HFFc6 (cell line): ENCODE measurements around the gene PTDSS2. TPM values are rescaled to one million over a fixed set of nuclear protein-coding genes. Genes with fewer than 3 reads are reported as not detected.

Source experiments
- DNase-seq: peaks from one replicate; pipeline ENCODE4 v3.0.0-alpha.2; 2018
- H3K27ac Mint-ChIP-seq: 2 replicates; pipeline ENCODE4 v1.8.0; 2020; ENCODE audit warnings: mild to moderate bottlenecking, mixed read lengths
- H3K27me3 Mint-ChIP-seq: 2 replicates; pipeline ENCODE4 v1.8.0; 2021; ENCODE audit warnings: mild to moderate bottlenecking, moderate library complexity, mixed read lengths; ENCODE audit not compliant: insufficient read depth
- H3K36me3 Mint-ChIP-seq: 2 replicates; pipeline ENCODE4 v1.8.0; 2021; ENCODE audit warnings: low read depth, mixed read lengths
- H3K4me1 Mint-ChIP-seq: 2 replicates; pipeline ENCODE4 v1.8.0; 2020; ENCODE audit warnings: low read depth, mixed read lengths
- H3K4me3 Mint-ChIP-seq: 2 replicates; pipeline ENCODE4 v1.8.0; 2020; ENCODE audit warnings: mild to moderate bottlenecking, moderate library complexity, mixed read lengths
- H3K9me3 Mint-ChIP-seq: 2 replicates; pipeline ENCODE4 v1.8.0; 2020; ENCODE audit warnings: mild to moderate bottlenecking, mixed read lengths
- CTCF ChIP-seq: fragments of 200-600 bp; sonication (generic); IDR thresholded peaks from 2 replicates; pipeline ENCODE4 v1.5.0; 2021; ENCODE audit warnings: antibody characterized with exemption, mild to moderate bottlenecking
- total RNA-seq, 6 experiments: library from RNA; stranded (reverse); fragmentation: NEBNext Ultra II Directional; extraction: Animal tissue kit (Norgen Biotek cat#: 25700); gene quantifications; 2 replicates in 1 of 6; 3 replicates in 5 of 6; pipeline ENCODE4 v1.2.3, GENCODE V29; 2021

PTDSS2 gene
- total RNA-seq, 6 experiments from 2014 or later, result 23.3 to 34.5 (median 27.2) TPM

- TF ChIP-seq CTCF, result peak; percentile 100
- peaks cover 37% of the 10 kb centered on the region for H3K36me3 Mint-ChIP-seq
- peak overlapping the region; percentile 91 for H3K27ac Mint-ChIP-seq
Observed at GRCh38 chr11:518463-519202, 68.6 kb downstream of the PTDSS2 start.

GRCh38 chr11:520428-521176, 70.5 kb downstream of the PTDSS2 start:
- no peak overlapping the region for H3K4me3 Mint-ChIP-seq
- H3K27ac Mint-ChIP-seq, result no peak overlapping the region
- H3K36me3 Mint-ChIP-seq, result peaks cover 29% of the 10 kb centered on the region
- no peak for DNase-seq
- peaks cover 18% of the 10 kb centered on the region for H3K9me3 Mint-ChIP-seq
- H3K4me1 Mint-ChIP-seq, result peaks cover 8% of the 10 kb centered on the region; the same call in 1 of the 2 replicates
- peak; percentile 25; the same call in 1 of the 2 replicates for TF ChIP-seq CTCF
- H3K27me3 Mint-ChIP-seq, result no peaks in the 10 kb centered on the region; the same call in 1 of the 2 replicates

More at GRCh38 chr11:518463-519202, 68.6 kb downstream of the PTDSS2 start:
- peak; percentile 97 for DNase-seq
- H3K4me1 Mint-ChIP-seq, result peaks cover 8% of the 10 kb centered on the region; the same call in 1 of the 2 replicates
- no peaks in the 10 kb centered on the region; the same call in 1 of the 2 replicates for H3K27me3 Mint-ChIP-seq
- peak overlapping the region; percentile 53 for H3K4me3 Mint-ChIP-seq
- peaks cover 18% of the 10 kb centered on the region for H3K9me3 Mint-ChIP-seq

- H3K4me3 Mint-ChIP-seq, result no peak overlapping the region
- H3K4me1 Mint-ChIP-seq, result peaks cover 8% of the 10 kb centered on the region; the same call in 1 of the 2 replicates
- TF ChIP-seq CTCF, result no peak
- no peak overlapping the region for H3K27ac Mint-ChIP-seq
- DNase-seq, result no peak
- peaks cover 12% of the 10 kb centered on the region for H3K9me3 Mint-ChIP-seq
- H3K27me3 Mint-ChIP-seq, result no peaks in the 10 kb centered on the region; the same call in 1 of the 2 replicates
- H3K36me3 Mint-ChIP-seq, result peaks cover 22% of the 10 kb centered on the region
Observed at GRCh38 chr11:521177-521688, 71.2 kb downstream of the PTDSS2 start.

- Mint-ChIP-seq H3K4me1 (no peaks in the 10 kb centered on the region; the same call in 1 of the 2 replicates), H3K4me3 (peak overlapping the region; percentile 71; the same call in 1 of the 2 replicates), H3K27me3 (no peaks in the 10 kb centered on the region), H3K9me3 (no peaks in the 10 kb centered on the region), H3K27ac (no peak overlapping the region), H3K36me3 (peaks cover 6% of the 10 kb centered on the region; the same call in 1 of the 2 replicates)
- TF ChIP-seq CTCF, result no peak
- DNase-seq, result no peak
Observed at GRCh38 chr11:526192-526591, 76.1 kb downstream of the PTDSS2 start.

- Mint-ChIP-seq H3K27me3 (peaks cover 2% of the 10 kb centered on the region; the same call in 1 of the 2 replicates), H3K36me3 (peaks cover 6% of the 10 kb centered on the region; the same call in 1 of the 2 replicates), H3K9me3 (no peaks in the 10 kb centered on the region), H3K4me1 (no peaks in the 10 kb centered on the region; the same call in 1 of the 2 replicates), H3K27ac (no peak overlapping the region), H3K4me3 (no peak overlapping the region)
- no peak for TF ChIP-seq CTCF
- no peak for DNase-seq
Observed at GRCh38 chr11:528166-528814, 78.2 kb downstream of the PTDSS2 start.
